Activated naive CD8-positive, alpha-beta T cell (primary cell): ENCODE results near the gene TMEM266.

Experiments
- H3K27ac Mint-ChIP-seq: one replicate; pipeline ENCODE4 v1.8.0; 2021; ENCODE audit warnings: mixed read lengths
- H3K27me3 Mint-ChIP-seq: one replicate; pipeline ENCODE4 v1.8.0; 2021; ENCODE audit warnings: mixed read lengths
- H3K36me3 Mint-ChIP-seq: one replicate; pipeline ENCODE4 v1.8.0; 2021; ENCODE audit warnings: mixed read lengths
- H3K4me1 Mint-ChIP-seq: one replicate; pipeline ENCODE4 v1.8.0; 2021; ENCODE audit warnings: low read depth, mixed read lengths
- H3K4me3 Mint-ChIP-seq: one replicate; pipeline ENCODE4 v1.8.0; 2021; ENCODE audit warnings: mild to moderate bottlenecking, mixed read lengths
- H3K9me3 Mint-ChIP-seq: one replicate; pipeline ENCODE4 v1.8.0; 2021; ENCODE audit warnings: low read depth, mixed read lengths

The TMEM266 gene

GRCh38 chr15:76201536-76202255 lies 141.9 kb downstream of the TMEM266 start:
- peaks cover 2% of the 10 kb centered on the region for H3K36me3 Mint-ChIP-seq
- no peaks in the 10 kb centered on the region for H3K9me3 Mint-ChIP-seq
- H3K4me3 Mint-ChIP-seq = no peak overlapping the region
- H3K4me1 Mint-ChIP-seq = no peaks in the 10 kb centered on the region
- no peaks in the 10 kb centered on the region for H3K27me3 Mint-ChIP-seq
- H3K27ac Mint-ChIP-seq = no peak overlapping the region

DNA sequence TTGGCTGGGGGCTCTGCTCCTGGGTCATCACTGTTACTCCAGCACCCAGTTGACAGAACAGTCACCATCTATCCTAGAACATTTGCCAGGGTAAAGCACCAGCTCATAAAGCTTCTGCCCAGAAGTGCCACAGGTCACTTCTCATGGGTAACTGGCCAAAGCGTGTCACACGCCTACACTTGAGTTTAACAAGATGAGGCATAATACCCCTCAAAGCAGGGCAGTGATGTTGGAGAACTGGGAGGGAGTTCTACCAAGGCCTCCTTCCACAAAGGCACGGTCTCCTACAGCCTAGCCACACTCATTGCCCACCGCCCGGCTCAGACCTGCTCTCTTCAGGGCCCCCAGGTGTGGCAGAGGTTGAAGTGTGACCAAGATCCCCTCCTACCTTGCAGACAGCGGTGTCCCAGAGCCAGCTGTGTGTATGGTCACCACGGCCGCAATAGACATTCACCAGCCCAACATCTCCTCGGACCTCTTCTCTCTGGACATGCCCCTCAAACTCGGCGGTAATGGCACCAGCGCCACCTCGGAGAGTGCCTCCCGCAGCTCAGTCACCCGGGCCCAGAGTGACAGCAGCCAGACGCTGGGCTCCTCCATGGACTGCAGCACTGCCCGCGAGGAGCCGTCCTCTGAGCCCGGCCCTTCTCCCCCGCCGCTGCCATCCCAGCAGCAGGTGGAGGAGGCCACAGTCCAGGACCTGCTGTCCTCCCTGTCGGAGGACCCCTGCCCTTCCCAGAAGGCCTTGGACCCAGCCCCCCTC lies 143.7 kb downstream of the TMEM266 start:
- Mint-ChIP-seq H3K36me3 (peaks cover 8% of the 10 kb centered on the region), H3K27ac (no peak overlapping the region), H3K9me3 (no peaks in the 10 kb centered on the region), H3K27me3 (no peaks in the 10 kb centered on the region), H3K4me3 (no peak overlapping the region), H3K4me1 (no peaks in the 10 kb centered on the region)

DNA sequence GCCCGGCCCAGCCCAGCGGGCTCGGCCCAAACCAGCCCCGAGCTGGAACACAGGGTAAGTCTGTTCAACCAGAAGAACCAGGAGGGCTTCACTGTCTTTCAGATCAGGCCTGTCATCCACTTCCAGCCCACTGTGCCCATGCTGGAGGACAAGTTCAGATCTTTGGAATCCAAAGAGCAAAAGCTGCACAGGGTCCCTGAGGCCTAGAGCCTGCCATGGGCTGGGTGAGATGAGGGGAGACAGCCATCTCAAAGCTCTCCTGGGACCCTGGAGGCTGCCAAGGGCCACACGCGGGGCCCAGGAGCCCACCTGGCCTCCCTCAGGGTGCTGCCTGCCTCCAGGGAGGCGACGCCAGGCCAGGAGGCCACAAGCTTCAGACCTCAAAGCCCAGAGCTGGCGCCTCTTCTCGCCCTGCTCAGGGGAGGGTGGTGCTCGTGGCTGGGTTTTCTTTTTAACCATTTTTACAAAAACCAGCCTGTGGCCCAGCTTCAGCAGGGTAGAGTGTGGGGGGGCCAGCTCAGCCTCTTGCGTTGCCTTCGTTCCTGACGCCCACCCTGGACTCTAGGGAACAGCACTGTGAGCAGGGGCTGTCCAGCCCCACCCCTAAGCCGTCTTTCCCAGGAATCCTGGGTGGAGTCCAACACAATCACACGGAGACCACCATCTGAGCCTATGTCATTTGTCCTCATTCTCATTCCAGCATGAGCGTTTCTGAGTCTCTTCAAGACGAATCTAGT lies 144.5 kb downstream of the TMEM266 start:
- no peaks in the 10 kb centered on the region for H3K4me1 Mint-ChIP-seq
- no peak overlapping the region for H3K27ac Mint-ChIP-seq
- H3K4me3 Mint-ChIP-seq = no peak overlapping the region
- H3K27me3 Mint-ChIP-seq = no peaks in the 10 kb centered on the region
- H3K9me3 Mint-ChIP-seq = no peaks in the 10 kb centered on the region
- peaks cover 8% of the 10 kb centered on the region for H3K36me3 Mint-ChIP-seq

- no peaks in the 10 kb centered on the region for H3K27me3 Mint-ChIP-seq
These were observed 145.2 kb downstream of the TMEM266 start for GRCh38 chr15:76204916-76205460.

GRCh38 chr15:76206325-76206976 lies 146.7 kb downstream of the TMEM266 start:
- H3K36me3 Mint-ChIP-seq = peaks cover 11% of the 10 kb centered on the region
- no peaks in the 10 kb centered on the region for H3K4me1 Mint-ChIP-seq
- no peaks in the 10 kb centered on the region for H3K27me3 Mint-ChIP-seq
- no peak overlapping the region for H3K4me3 Mint-ChIP-seq
- H3K9me3 Mint-ChIP-seq = no peaks in the 10 kb centered on the region
- no peak overlapping the region for H3K27ac Mint-ChIP-seq

More at GRCh38 chr15:76204916-76205460, 145.2 kb downstream of the TMEM266 start:
- no peak overlapping the region for H3K27ac Mint-ChIP-seq
- H3K9me3 Mint-ChIP-seq = no peaks in the 10 kb centered on the region
- peaks cover 8% of the 10 kb centered on the region for H3K36me3 Mint-ChIP-seq
- H3K4me3 Mint-ChIP-seq = no peak overlapping the region
- no peaks in the 10 kb centered on the region for H3K4me1 Mint-ChIP-seq

DNA sequence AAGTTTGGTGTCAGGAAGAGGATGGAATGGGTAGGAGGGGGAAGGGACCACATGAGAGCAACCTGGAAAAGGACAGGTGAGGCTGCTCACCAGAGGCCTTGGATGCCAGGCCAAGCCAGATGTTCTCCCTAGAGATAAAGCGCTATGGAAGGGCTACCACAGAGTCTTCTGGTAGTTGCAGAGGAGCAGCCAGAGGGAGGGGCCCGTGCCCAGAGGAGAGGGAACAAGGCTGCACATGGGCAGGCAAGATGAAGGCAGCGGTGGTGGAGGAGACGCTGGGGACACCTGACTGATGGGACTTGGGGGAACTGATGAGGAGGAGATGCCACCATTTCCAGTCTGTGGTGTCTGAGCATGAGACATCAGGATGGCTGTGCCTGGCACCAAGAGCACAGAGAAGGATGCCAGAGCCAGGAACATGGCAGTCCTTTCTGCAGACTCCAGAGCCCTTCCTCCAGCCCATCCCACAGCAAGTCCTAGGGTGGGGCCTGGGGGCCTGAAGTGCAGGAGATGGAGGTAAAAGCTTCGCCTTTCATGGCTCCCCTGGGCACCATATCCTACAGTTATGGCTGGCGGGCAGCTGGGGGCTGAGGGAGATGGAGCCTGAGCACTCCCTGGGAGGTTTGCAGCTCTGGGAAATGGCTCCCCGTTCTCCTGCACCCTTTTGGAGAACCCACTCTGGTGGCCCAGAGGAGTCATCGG lies 148.4 kb downstream of the TMEM266 start:
- no peak overlapping the region for H3K27ac Mint-ChIP-seq
- H3K9me3 Mint-ChIP-seq = no peaks in the 10 kb centered on the region
- H3K4me3 Mint-ChIP-seq = no peak overlapping the region
- no peaks in the 10 kb centered on the region for H3K27me3 Mint-ChIP-seq
- no peaks in the 10 kb centered on the region for H3K4me1 Mint-ChIP-seq
- peaks cover 17% of the 10 kb centered on the region for H3K36me3 Mint-ChIP-seq

DNA sequence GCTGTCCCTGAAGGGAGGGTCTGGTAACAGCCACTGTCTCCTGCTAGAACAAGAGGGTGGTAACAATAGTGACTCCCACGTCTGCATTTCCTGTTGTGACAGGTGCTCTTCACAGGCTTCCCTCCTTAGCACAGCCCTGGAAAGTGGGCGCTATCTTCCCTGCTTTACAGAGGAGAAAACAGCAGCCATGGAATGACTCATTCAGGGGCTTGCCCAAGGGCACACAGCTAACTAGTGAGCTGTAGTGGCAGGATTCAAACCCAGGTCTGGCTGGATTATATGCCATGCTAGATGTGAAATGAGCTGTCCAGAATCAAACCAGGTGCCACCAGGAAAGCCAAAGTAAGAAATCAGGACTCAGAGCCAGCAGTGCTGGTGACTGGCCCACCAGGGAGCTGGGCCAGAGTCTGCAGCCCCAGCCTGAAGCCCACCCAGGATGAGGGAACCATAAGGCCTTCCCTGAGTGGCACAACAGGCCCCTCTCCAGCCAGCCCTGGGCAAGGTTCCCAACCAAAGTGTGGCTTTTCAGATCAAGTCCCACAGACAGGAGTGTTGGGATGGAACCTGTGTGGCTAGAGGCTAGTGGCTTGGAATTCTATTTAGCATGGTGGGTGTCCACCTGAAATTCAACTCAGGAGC lies 149.1 kb downstream of the TMEM266 start:
- H3K9me3 Mint-ChIP-seq = no peaks in the 10 kb centered on the region
- peaks cover 17% of the 10 kb centered on the region for H3K36me3 Mint-ChIP-seq
- no peak overlapping the region for H3K4me3 Mint-ChIP-seq
- no peaks in the 10 kb centered on the region for H3K4me1 Mint-ChIP-seq
- H3K27me3 Mint-ChIP-seq = no peaks in the 10 kb centered on the region
- H3K27ac Mint-ChIP-seq = no peak overlapping the region

- Mint-ChIP-seq H3K36me3 (peaks cover 17% of the 10 kb centered on the region), H3K27me3 (no peaks in the 10 kb centered on the region), H3K4me3 (no peak overlapping the region), H3K27ac (no peak overlapping the region), H3K4me1 (no peaks in the 10 kb centered on the region), H3K9me3 (no peaks in the 10 kb centered on the region)
These were observed 149.7 kb downstream of the TMEM266 start for GRCh38 chr15:76209523-76209922.

GRCh38 chr15:76209942-76210341 lies 150.2 kb downstream of the TMEM266 start:
- H3K4me3 Mint-ChIP-seq = no peak overlapping the region
- no peaks in the 10 kb centered on the region for H3K4me1 Mint-ChIP-seq
- H3K36me3 Mint-ChIP-seq = peaks cover 17% of the 10 kb centered on the region
- H3K27me3 Mint-ChIP-seq = no peaks in the 10 kb centered on the region
- H3K27ac Mint-ChIP-seq = no peak overlapping the region
- no peaks in the 10 kb centered on the region for H3K9me3 Mint-ChIP-seq

DNA sequence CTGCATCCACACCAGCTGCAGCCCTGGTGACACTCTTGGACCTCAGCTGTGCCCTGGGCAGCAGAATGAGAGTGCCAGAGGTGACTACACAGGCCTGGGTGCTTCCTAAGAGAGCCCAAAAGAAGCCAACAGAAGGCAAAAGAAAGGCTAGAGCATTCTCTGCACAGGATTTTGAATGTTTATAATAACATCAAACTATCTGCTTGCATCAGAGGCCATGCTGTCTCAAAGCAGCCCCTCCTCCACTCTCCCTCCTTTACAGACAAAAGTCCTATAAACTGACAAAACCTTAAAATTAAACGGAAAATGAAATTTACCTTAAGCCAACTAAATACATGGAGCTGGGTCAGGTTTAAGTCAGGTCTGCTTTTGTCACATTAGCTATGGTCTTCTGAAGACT lies 155.8 kb downstream of the TMEM266 start:
- Mint-ChIP-seq H3K9me3 (no peaks in the 10 kb centered on the region), H3K4me1 (peaks cover 2% of the 10 kb centered on the region), H3K27me3 (no peaks in the 10 kb centered on the region), H3K27ac (no peak overlapping the region), H3K36me3 (peaks cover 19% of the 10 kb centered on the region), H3K4me3 (no peak overlapping the region)

GRCh38 chr15:76217029-76217881 lies 157.5 kb downstream of the TMEM266 start:
- Mint-ChIP-seq H3K36me3 (peaks cover 19% of the 10 kb centered on the region), H3K4me3 (no peak overlapping the region), H3K27me3 (no peaks in the 10 kb centered on the region), H3K4me1 (peaks cover 2% of the 10 kb centered on the region), H3K27ac (no peak overlapping the region), H3K9me3 (no peaks in the 10 kb centered on the region)

GRCh38 chr15:76217882-76218217 lies 158.1 kb downstream of the TMEM266 start:
- Mint-ChIP-seq H3K27ac (no peak overlapping the region), H3K4me1 (peaks cover 2% of the 10 kb centered on the region), H3K9me3 (no peaks in the 10 kb centered on the region), H3K36me3 (peaks cover 19% of the 10 kb centered on the region), H3K4me3 (no peak overlapping the region), H3K27me3 (no peaks in the 10 kb centered on the region)

- Mint-ChIP-seq H3K36me3 (peaks cover 22% of the 10 kb centered on the region), H3K4me3 (no peak overlapping the region), H3K9me3 (no peaks in the 10 kb centered on the region), H3K27me3 (no peaks in the 10 kb centered on the region), H3K4me1 (peaks cover 2% of the 10 kb centered on the region), H3K27ac (no peak overlapping the region)
These were observed 161.4 kb downstream of the TMEM266 start for GRCh38 chr15:76221085-76221767.
